Fibroblast of upper back skin (primary cell): Measurements from ENCODE around the gene GCN1.

Experiments
- DNase-seq: peaks from one replicate; pipeline ENCODE4 v3.0.0-alpha.2; 2013

Gene GCN1

GRCh38 chr12:120090206-120090605, 104.3 kb downstream of the GCN1 start:
- DNase-seq, result no peak

GRCh38 chr12:120089796-120090195, 104.7 kb downstream of the GCN1 start:
- DNase-seq, result no peak

- DNase-seq, result no peak
Measured at GRCh38 chr12:120089105-120089504, 105.4 kb downstream of the GCN1 start.

- DNase-seq, result peak; percentile 98
Measured at GRCh38 chr12:120086801-120087621, 107.5 kb downstream of the GCN1 start.

- no peak for DNase-seq
Measured at GRCh38 chr12:120085920-120086645, 108.4 kb downstream of the GCN1 start.

GRCh38 chr12:120081641-120082040, 112.9 kb downstream of the GCN1 start:
- no peak for DNase-seq

- DNase-seq, result no peak
Measured at GRCh38 chr12:120079411-120080400, 114.8 kb downstream of the GCN1 start.

GRCh38 chr12:120078868-120079267, 115.6 kb downstream of the GCN1 start:
- DNase-seq, result no peak

- DNase-seq, result no peak
Measured at GRCh38 chr12:120077260-120077659, 117.3 kb downstream of the GCN1 start.
